ENCODE measurements around the gene ISCU.
"Not testable (repeated sequence)": the region's sequence is repeated elsewhere in the genome, so short reads cannot be mapped to it uniquely, and the experiment has no call there.

ISCU gene

DNA sequence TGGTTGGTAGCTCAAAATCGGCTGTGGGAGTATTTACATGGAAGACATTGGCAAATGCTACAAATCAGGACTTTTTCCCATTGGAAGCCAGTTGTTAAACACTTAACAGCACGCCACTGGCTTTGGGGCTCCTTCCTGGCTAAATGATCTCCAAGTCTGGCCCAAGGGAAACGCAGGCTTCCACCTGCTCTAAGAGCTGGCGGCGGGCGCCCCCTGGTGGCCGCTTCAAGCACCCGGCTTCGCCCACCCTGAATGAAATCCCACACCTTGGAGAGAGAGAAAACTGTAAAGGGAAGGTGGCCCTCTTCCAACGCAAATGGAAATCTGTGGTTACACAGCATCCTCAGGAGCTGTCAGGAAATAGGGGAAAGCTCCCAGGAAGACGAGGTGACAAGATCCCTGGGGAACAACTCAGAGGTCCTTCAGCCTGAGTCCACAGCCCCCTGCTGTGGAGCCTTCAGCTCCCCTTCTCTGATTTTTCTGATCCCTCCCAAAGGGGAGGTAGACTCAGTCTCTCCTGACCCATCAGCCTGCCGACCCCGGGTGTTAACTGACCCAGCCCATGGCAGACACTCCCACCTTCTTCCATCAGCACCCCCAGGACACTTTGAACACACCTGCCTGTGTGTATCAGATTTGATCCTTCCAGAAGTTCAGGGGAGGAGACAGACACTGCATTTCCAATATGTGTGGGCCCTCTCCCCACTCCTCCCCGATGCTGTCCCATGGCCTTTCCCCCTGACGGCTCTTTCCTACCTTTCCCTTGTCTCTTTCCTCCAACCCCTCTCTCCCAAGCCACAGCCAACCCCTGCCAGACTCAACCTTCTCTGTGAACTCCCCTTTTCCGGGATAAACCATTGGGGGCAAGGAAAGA, 55.9 kb downstream of the ISCU start:
- Histone ChIP-seq H3K27me3 (ENCODE audit: low read depth, low read length) (no peaks in the 10 kb centered on the region; the same call in 1 of the 2 replicates), H3K4me2 (ENCODE audit: low read length) (peak overlapping the region; percentile 59), H3K9ac (ENCODE audit: low read length) (peak overlapping the region; percentile 39), H3K79me2 (ENCODE audit: low read length) (no peaks in the 10 kb centered on the region), H2AFZ (ENCODE audit: low read depth, low read length) (no peak overlapping the region), H3K27ac (ENCODE audit: low read length) (peak overlapping the region; percentile 91), H3K4me1 (ENCODE audit: low read length) (peaks cover 44% of the 10 kb centered on the region), H4K20me1 (ENCODE audit: insufficient read depth, low read length) (no peaks in the 10 kb centered on the region), H3K36me3 (replicated peaks; ENCODE audit: low read depth, low read length) (peaks cover 16% of the 10 kb centered on the region), H3K9me3 (ENCODE audit: insufficient read depth, low read length) (peaks cover 7% of the 10 kb centered on the region; the same call in 1 of the 2 replicates), H3K4me3 (ENCODE audit: low read length) (no peak overlapping the region)
- TF ChIP-seq, protein P1, sequence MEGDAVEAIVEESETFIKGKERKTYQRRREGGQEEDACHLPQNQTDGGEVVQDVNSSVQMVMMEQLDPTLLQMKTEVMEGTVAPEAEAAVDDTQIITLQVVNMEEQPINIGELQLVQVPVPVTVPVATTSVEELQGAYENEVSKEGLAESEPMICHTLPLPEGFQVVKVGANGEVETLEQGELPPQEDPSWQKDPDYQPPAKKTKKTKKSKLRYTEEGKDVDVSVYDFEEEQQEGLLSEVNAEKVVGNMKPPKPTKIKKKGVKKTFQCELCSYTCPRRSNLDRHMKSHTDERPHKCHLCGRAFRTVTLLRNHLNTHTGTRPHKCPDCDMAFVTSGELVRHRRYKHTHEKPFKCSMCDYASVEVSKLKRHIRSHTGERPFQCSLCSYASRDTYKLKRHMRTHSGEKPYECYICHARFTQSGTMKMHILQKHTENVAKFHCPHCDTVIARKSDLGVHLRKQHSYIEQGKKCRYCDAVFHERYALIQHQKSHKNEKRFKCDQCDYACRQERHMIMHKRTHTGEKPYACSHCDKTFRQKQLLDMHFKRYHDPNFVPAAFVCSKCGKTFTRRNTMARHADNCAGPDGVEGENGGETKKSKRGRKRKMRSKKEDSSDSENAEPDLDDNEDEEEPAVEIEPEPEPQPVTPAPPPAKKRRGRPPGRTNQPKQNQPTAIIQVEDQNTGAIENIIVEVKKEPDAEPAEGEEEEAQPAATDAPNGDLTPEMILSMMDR (IDR thresholded peaks at IDR 0.05; ENCODE audit: low read depth, low read length) = peak; percentile 97
- no peak for TF ChIP-seq EZH2phosphoT487 (IDR thresholded peaks at IDR 0.05; ENCODE audit: low read depth)

DNA sequence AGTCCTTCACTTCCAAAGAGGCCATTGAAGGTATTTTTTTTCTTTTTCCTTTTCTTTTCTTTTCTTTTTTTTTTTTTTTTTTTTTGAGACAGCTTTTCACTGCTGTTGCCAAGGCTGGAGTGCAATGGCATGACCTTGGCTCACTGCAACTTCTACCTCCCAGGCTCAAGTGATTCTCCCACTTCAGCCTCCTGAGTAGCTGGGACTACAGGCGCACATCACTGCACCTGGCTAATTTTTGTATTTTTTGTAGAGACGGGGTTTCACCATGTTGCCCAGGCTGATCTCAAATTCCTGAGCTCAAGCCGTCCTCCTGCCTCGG, 56.5 kb downstream of the ISCU start:
- not testable (repeated sequence) for H3K27ac ChIP-seq (ENCODE audit: low read length); H3K9me3 ChIP-seq (ENCODE audit: insufficient read depth, low read length); H3K9ac ChIP-seq (ENCODE audit: low read length); H3K79me2 ChIP-seq (ENCODE audit: low read length); H3K27me3 ChIP-seq (ENCODE audit: low read depth, low read length); H3K4me3 ChIP-seq (ENCODE audit: low read length); H4K20me1 ChIP-seq (ENCODE audit: insufficient read depth, low read length); H3K4me2 ChIP-seq (ENCODE audit: low read length); H2AFZ ChIP-seq (ENCODE audit: low read depth, low read length)
- Histone ChIP-seq H3K4me1 (ENCODE audit: low read length) (peaks cover 38% of the 10 kb centered on the region), H3K36me3 (replicated peaks; ENCODE audit: low read depth, low read length) (peaks cover 16% of the 10 kb centered on the region)

Measured in OCI-LY3 (cell line).